ENCODE data around the gene HNRNPU.

The HNRNPU gene

DNA sequence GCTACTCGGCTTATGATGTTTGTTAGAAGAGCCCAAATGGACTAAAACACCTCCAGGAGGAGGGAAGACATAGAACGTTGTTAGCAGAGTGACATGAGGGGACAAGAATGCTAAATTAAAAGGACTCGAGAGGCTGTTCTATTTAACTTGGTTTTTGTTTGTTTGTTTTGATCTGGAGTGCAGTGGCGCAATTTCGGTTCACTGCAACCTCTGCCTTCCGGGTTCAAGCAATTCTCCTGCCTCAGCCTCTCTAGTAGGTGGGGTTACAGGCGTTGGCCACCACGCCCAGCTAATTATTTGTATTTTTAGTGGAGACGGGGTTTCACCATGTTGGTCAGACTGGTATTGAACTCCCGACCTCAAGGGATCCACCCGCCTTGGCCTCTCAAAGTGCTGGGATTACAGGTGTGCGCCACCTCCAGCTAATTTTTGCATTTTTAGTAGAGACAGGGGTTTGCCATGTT, 5.1 kb upstream of the HNRNPU start:
- Mint-ChIP-seq H3K36me3 (ENCODE audit: low read depth) (peaks cover 8% of the 10 kb centered on the region), H3K9me3 (no peaks in the 10 kb centered on the region), H3K27ac (no peak overlapping the region), H3K4me1 (ENCODE audit: low read depth) (peaks cover 4% of the 10 kb centered on the region), H3K4me3 (no peak overlapping the region), H3K27me3 (no peaks in the 10 kb centered on the region)
- intact Hi-C loops (cut with micrococcal nuclease) = loop anchor here (10.0 kb wide), 1 partner anchor 55 kb away; no protein-coding TSS in a partner anchor

DNA sequence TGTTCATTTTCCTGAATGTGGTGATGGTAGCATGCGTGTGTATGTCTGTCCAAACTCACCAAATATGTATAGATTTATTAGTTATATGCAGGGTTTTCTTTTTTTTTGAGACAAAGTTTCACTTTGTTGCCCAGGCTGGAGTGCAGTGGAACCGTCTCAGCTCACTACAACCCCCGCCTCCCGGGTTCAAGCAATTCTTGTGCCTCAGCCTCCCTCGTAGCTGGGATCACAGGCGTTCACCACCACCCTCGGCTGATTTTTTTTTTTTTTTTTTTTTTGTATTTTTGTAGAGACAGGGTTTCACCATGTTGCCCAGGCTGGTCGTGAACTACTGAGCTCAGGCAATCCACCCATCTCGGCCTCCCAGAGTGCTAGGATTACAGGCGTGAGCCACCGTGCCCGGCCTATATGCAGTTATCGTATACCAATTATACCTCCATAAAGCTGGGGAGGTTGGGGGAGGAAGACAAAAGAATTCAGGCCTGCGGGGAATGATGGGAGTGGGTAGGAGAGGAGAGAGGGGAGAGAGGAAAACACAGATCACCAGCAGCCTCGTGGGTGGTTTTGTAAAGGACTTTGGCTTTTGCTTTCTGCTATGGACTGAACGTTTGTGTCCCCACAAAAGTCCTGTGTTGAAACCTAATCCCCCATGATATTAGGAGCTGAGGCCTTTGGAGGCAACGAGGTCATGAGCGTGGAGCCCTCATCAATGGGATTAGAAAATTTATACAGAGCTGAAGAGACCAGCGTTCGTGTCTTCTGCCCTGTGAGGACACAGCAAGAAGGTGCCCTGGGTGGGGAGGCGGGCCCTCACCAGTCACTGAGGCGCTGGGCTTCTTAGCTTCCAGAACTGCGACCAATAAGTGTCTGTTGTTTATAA, 4.4 kb upstream of the HNRNPU start:
- H3K36me3 Mint-ChIP-seq (ENCODE audit: low read depth) = peaks cover 15% of the 10 kb centered on the region
- no peak overlapping the region for H3K27ac Mint-ChIP-seq
- no peaks in the 10 kb centered on the region for H3K27me3 Mint-ChIP-seq
- H3K4me3 Mint-ChIP-seq = no peak overlapping the region
- peaks cover 4% of the 10 kb centered on the region for H3K4me1 Mint-ChIP-seq (ENCODE audit: low read depth)
- intact Hi-C loops (cut with micrococcal nuclease) = loop anchor here (10.0 kb wide), 1 partner anchor 54 kb away; no protein-coding TSS in a partner anchor
- H3K9me3 Mint-ChIP-seq = no peaks in the 10 kb centered on the region

DNA sequence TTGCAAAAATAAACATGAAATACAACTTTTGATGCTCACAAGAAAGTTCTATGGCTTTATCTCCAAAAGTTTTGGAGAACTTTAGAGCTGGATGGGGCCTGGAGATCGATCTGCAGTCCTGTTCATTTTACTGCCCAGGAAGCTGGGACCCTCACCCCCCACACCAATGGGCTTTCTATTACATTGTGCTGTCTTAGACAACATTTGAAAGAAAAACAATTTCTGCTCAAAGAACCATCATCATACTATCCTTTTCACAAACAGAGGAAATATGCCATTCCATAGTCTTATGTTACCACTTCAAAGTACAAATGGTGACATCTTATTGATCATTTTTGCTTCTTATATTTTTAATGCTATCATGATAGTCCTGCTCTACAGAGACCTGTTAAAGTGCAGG, 2.0 kb upstream of the HNRNPU start:
- no peaks in the 10 kb centered on the region for H3K27me3 Mint-ChIP-seq
- no peak overlapping the region for H3K27ac Mint-ChIP-seq

DNA sequence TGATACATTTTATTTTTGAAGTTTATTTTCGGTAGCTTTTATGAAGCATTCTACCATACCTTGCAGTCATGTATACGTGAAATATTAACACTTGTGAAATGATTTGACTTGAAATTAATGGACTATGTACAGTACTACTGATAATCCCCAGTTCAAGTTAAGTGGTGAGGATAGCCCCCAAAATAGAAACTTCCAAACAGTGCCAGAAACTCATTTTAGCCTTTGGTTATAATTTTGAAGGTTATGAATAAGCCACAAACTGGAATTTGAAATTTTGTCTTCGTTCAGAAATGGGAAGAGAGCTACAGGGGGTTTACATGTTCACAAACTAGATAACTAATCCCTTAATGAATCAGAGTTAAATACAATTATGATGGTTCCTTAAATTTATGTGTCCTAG, 1.5 kb upstream of the HNRNPU start:
- no peaks in the 10 kb centered on the region for H3K9me3 Mint-ChIP-seq
- H3K36me3 Mint-ChIP-seq (ENCODE audit: low read depth) = peaks cover 41% of the 10 kb centered on the region
- intact Hi-C loops (cut with micrococcal nuclease) = loop anchor here (10.0 kb wide), 1 partner anchor 51 kb away; no protein-coding TSS in a partner anchor
- H3K27ac Mint-ChIP-seq = peak overlapping the region; percentile 100
- H3K27me3 Mint-ChIP-seq = no peaks in the 10 kb centered on the region
- peaks cover 20% of the 10 kb centered on the region for H3K4me1 Mint-ChIP-seq (ENCODE audit: low read depth)
- H3K4me3 Mint-ChIP-seq = no peak overlapping the region

More for the DNA sequence above, 2.0 kb upstream of the HNRNPU start:
- peaks cover 15% of the 10 kb centered on the region for H3K4me1 Mint-ChIP-seq (ENCODE audit: low read depth)
- intact Hi-C loops (cut with micrococcal nuclease) = loop anchor here (10.0 kb wide), 1 partner anchor 52 kb away; no protein-coding TSS in a partner anchor
- H3K36me3 Mint-ChIP-seq (ENCODE audit: low read depth) = peaks cover 35% of the 10 kb centered on the region
- H3K4me3 Mint-ChIP-seq = no peak overlapping the region
- no peaks in the 10 kb centered on the region for H3K9me3 Mint-ChIP-seq

DNA sequence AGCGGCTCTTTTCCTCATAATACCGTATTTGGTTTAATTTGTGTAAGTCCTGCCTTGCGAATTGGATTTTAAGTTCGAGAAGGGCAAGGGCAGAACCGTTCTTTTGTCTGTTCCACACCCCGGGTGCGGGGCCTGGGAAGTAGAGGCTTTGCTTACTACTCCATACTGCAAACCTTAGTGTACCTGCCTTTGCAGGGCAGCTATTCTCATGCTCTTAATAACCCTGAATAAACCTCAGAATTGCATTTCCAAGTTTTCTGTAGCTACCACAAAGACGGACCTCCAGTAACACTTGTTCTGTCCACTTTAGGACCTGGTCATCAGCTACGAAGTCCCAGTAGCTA, 657 bp upstream of the HNRNPU start:
- no peaks in the 10 kb centered on the region for H3K9me3 Mint-ChIP-seq
- intact Hi-C loops (cut with micrococcal nuclease) = loop anchor here (10.0 kb wide), 1 partner anchor 50 kb away; no protein-coding TSS in a partner anchor

DNA sequence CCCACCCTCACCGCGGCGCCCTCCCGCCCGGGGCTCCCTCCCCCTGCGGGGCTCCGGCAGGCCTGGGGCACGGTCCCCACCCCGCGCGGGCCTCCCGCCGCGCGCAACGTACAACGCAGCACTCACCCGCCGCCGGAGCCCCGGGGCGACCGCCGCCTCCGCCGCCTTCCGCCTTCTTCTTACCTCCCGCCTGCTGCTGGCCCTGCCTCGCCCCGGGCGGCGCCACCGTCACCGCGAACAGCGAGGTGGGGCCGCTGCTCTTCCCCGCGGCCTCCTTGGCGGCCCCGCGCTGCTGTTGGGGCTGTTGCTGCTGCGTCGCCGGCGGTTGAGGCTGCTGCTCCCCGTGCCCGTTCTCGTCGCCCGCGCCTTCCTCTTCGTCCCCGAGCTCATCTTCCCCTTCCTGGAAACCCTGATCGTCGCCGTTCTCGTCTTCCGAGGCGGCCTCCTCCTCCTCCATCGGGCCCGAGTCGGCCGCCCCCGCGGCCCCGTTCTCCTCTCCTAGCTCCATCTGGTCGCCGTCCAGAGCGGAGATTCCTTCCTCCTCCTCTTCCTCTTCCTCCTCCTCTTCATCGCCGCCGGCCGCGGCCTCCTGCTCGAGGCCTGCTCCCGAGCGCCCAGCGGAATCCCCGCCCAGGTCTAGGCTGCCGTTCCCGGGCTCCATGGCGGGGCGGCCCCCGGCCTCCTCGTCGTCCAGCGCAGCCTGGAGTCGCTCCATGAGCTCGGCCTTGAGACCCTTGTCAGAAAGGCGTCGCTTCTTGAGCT, 671 bp downstream of the HNRNPU start:
- no peaks in the 10 kb centered on the region for H3K9me3 Mint-ChIP-seq
- H3K4me1 Mint-ChIP-seq (ENCODE audit: low read depth) = peaks cover 32% of the 10 kb centered on the region
- peak overlapping the region; percentile 99 for H3K4me3 Mint-ChIP-seq
- peaks cover 62% of the 10 kb centered on the region for H3K36me3 Mint-ChIP-seq (ENCODE audit: low read depth)
- H3K27ac Mint-ChIP-seq = peak overlapping the region; percentile 100
- intact Hi-C loops (cut with micrococcal nuclease) = loop anchor here (1.0 to 10.0 kb wide), 7 partner anchors 28 to 401 kb away; partner anchors contain the start of genes CATSPERE, COX20 and DESI2
- H3K27me3 Mint-ChIP-seq = no peaks in the 10 kb centered on the region

More for the DNA sequence above, 657 bp upstream of the HNRNPU start:
- peaks cover 29% of the 10 kb centered on the region for H3K4me1 Mint-ChIP-seq (ENCODE audit: low read depth)
- H3K27ac Mint-ChIP-seq = peak overlapping the region; percentile 100
- peak overlapping the region; percentile 99 for H3K4me3 Mint-ChIP-seq
- peaks cover 49% of the 10 kb centered on the region for H3K36me3 Mint-ChIP-seq (ENCODE audit: low read depth)
- no peaks in the 10 kb centered on the region for H3K27me3 Mint-ChIP-seq

DNA sequence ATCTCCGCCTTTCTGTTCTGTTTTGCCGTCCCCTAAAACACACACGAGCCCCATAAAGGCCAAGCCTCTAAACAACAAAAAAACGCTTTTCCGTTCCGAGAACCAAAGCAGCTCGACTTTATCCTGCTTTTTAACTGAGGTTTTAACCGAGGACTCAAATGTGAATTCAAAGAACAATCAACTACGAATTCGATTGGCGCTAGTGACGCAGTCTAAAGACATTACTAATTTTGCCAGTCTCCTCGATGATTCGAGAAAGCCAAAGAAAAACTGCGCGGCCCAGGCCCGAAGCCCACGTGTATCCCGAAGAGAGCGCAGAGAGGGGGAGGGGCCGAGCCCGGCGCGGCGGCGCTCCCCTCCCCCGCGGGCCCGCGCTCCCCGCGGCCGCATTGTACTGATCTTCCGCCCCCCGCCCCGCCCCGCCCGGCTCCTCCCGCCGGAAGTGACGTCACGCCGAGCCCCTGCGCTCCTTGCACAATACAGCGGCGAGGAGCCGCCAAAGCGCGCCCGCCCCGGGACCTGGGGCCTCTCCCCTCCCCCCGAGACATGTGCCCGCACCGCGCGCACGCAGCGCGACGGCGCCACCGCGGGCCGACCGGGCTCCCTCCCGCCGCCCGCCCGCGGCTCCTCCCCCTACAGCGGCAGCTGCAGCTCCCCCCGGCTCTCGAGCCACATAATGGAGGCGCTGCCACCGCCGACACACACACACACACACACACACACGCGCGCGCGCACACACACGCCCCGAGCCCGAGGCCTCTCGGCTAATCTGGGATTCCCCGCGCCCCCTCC, 1.4 kb downstream of the HNRNPU start:
- intact Hi-C loops (cut with micrococcal nuclease) = loop anchor here (1.0 to 10.0 kb wide), 7 partner anchors 9 to 401 kb away; partner anchors contain the start of genes CATSPERE and DESI2
- Mint-ChIP-seq H3K4me3 (peak overlapping the region; percentile 99), H3K36me3 (ENCODE audit: low read depth) (peaks cover 70% of the 10 kb centered on the region), H3K4me1 (ENCODE audit: low read depth) (peaks cover 38% of the 10 kb centered on the region), H3K27ac (peak overlapping the region; percentile 100), H3K27me3 (no peaks in the 10 kb centered on the region), H3K9me3 (no peaks in the 10 kb centered on the region)

DNA sequence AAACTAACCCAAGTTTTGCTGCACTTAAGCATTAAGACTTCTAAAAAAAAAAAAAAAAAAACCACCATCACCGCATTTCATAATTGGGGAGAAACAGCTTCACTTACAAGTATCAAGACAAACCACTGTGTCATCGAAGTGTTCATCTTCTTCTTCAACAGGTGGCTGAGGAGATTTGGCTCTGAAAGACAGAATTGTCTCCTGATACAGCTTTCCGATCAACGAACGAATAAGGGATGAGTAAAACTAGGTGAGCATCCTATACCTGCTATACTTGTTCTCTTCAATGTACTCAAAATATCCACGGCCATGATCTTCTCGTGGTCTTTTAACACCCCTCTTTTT, 2.0 kb downstream of the HNRNPU start:
- H3K27me3 Mint-ChIP-seq = no peaks in the 10 kb centered on the region
- H3K27ac Mint-ChIP-seq = peak overlapping the region; percentile 100
- peaks cover 76% of the 10 kb centered on the region for H3K36me3 Mint-ChIP-seq (ENCODE audit: low read depth)

DNA sequence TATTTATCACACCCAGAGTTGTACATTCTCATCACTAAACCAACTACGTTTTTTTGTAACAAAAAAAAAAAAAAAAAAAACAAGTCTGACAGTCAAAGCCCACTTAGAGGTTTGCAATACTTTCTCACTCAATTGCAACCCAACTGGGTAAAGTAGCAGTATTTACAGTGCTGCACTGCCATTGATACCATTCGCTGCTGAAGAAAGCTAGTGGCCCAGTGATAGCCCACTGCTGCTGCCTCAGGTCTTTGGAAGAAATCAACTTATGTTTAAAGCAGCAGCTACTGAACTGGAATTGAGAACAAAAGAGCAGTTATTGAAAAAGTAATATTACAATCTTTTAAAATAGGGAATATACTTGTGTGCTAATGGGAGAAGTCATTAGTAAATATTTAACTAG, 2.7 kb downstream of the HNRNPU start:
- intact Hi-C loops (cut with micrococcal nuclease) = loop anchor here (1.0 to 10.0 kb wide), 6 partner anchors 7 to 399 kb away; partner anchors contain the start of genes CATSPERE and DESI2
- Mint-ChIP-seq H3K4me3 (peak overlapping the region; percentile 62), H3K9me3 (no peaks in the 10 kb centered on the region), H3K36me3 (ENCODE audit: low read depth) (peaks cover 82% of the 10 kb centered on the region), H3K4me1 (ENCODE audit: low read depth) (peaks cover 48% of the 10 kb centered on the region), H3K27ac (no peak overlapping the region), H3K27me3 (no peaks in the 10 kb centered on the region)

More for the DNA sequence above, 2.0 kb downstream of the HNRNPU start:
- intact Hi-C loops (cut with micrococcal nuclease) = loop anchor here (1.0 to 10.0 kb wide), 6 partner anchors 8 to 400 kb away; partner anchors contain the start of genes CATSPERE and DESI2
- peaks cover 44% of the 10 kb centered on the region for H3K4me1 Mint-ChIP-seq (ENCODE audit: low read depth)
- H3K4me3 Mint-ChIP-seq = peak overlapping the region; percentile 99
- no peaks in the 10 kb centered on the region for H3K9me3 Mint-ChIP-seq

DNA sequence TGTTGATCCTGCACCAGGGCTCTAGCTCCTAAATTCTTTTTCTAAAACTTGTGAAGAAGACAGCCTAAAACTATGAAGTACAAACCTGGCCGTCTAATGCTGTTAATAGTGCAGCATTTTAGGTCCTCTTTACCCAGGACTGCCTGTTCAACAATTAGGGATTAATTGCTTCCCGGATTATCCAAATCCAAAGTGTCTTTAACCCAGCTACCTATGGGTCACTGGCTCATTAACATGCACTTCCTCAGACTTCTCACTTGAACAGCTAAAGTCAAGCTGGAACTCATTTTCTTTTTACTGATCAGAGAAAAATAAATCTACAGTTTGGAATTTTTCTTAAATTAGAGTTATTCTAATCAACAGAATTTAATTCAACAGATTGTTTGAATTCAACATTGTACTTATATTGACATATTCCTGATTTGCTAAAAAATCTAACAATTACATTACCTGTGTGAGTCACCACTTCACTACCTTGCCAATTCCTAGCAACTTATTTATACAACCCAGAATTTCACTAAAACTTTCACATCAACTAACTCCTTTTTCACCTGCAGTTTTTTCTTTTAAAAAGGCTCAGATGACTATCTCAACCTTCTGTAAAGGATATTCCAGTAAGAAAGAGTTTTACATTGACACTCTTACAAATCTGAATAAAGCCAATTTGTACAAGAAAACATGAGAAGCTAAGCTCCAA, 3.3 kb downstream of the HNRNPU start:
- intact Hi-C loops (cut with micrococcal nuclease) = loop anchor here (5.0 to 10.0 kb wide), 5 partner anchors 46 to 399 kb away; partner anchors contain the start of genes CATSPERE and DESI2
- no peak overlapping the region for H3K27ac Mint-ChIP-seq
- H3K36me3 Mint-ChIP-seq (ENCODE audit: low read depth) = peaks cover 88% of the 10 kb centered on the region
- peak overlapping the region; percentile 62 for H3K4me3 Mint-ChIP-seq
- H3K27me3 Mint-ChIP-seq = no peaks in the 10 kb centered on the region
- H3K4me1 Mint-ChIP-seq (ENCODE audit: low read depth) = peaks cover 49% of the 10 kb centered on the region
- H3K9me3 Mint-ChIP-seq = no peaks in the 10 kb centered on the region

DNA sequence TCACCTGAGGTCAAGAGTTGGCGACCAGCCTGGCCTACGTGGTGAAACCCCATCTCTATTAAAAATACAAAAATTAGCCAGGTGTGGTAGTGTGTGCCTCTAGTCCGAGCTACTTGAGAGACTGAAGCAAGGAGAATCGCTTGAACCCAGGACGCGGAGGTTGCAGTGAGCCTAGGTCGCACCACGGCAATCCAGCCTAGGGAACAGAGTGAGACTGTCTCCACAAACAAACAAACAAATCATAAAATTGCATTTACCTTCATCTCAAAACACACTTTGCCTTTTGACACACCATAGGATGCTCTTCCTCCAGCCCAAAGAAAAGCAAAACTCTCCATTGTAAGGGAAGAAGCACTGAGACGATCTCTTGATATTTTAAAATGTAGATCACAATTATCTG, 4.3 kb downstream of the HNRNPU start:
- peak overlapping the region; percentile 13 for H3K4me3 Mint-ChIP-seq
- no peaks in the 10 kb centered on the region for H3K9me3 Mint-ChIP-seq
- peak overlapping the region; percentile 17 for H3K27ac Mint-ChIP-seq
- intact Hi-C loops (cut with micrococcal nuclease) = loop anchor here (5.0 to 10.0 kb wide), 5 partner anchors 45 to 398 kb away; partner anchors contain the start of genes CATSPERE and DESI2
- no peaks in the 10 kb centered on the region for H3K27me3 Mint-ChIP-seq
- peaks cover 57% of the 10 kb centered on the region for H3K4me1 Mint-ChIP-seq (ENCODE audit: low read depth)
- peaks cover 97% of the 10 kb centered on the region for H3K36me3 Mint-ChIP-seq (ENCODE audit: low read depth)

DNA sequence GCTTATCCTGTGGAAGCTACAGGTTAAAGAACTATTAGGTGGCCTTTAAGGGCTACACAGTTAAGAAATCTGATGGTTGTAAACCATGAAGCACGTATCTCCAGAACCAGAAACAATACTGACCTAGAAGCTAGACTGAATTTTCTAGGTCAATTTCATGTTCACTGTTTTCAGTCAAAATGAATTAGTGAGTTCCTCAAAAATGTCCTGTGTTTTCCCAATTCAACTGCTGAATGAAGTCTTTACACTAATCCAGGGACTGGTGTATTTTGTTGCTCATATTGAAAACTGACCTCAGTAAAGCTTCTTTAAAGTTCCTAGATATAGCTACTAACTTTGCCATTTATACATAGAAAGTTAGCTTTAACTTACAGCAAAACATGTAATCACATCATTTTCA, 6.0 kb downstream of the HNRNPU start:
- Mint-ChIP-seq H3K4me1 (ENCODE audit: low read depth) (peaks cover 61% of the 10 kb centered on the region), H3K27ac (no peak overlapping the region), H3K9me3 (no peaks in the 10 kb centered on the region), H3K4me3 (no peak overlapping the region), H3K36me3 (ENCODE audit: low read depth) (peaks cover 97% of the 10 kb centered on the region), H3K27me3 (no peaks in the 10 kb centered on the region)
- intact Hi-C loops (cut with micrococcal nuclease) = no loop called here
